ENCODE results near the gene ATAT1. TPM values are rescaled to one million over a fixed set of nuclear protein-coding genes. Genes with fewer than 3 reads are reported as not detected.
A peak's percentile ranks its signal among the peaks of the same experiment; 100 is the strongest.

ATAT1 gene
- total and polyA plus RNA-seq, 9 of the 15 experiments (the other 6 are each of a cell fraction or from before 2014, with no cell fraction given) = 0.65 to 5.8 (median 1.6) TPM

DNA sequence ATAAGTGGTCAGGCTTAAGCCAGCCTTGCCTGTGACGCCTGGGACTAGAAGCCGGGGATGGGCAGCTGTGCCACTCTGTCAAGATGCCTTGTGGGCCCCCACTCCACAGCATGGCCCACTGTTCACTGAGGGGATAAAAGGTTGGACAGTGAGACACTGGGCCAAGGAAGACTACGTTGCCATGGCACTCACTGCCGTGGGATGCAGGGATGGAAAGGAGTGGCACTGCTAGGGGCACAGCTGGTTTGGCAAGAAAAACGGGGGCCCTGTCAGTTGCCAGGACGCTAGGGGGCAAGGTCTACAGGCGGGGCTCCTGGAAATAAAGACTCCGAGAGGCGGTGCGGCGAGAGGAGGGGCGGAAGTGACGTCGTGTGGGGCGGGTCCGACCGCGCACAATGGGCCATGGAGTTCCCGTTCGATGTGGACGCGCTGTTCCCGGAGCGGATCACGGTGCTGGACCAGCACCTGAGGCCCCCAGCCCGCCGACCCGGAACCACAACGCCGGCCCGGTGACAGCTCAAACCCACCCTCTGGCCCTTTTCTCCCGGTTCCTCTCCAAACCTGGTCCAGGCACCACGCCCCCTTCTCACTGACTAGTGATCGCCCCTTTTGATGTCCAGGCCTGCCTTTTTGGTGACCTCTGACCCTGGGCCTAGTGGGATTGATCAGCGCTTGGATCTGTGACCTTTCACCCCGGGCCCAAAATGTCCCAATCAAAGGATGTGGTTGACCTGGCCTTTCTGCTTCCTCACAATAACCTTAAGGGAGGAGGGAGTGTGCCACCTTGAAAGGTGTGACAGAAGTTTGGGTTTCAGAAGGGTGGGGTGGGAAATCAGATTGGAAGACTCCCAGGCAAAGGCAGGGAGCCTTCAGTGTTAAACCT, at the start of gene ATAT1 (continued):
- TF ChIP-seq MED1 (CRISPR knock-in tag; IDR thresholded peaks at IDR 0.05; ENCODE audit: borderline replicate concordance) (no peak), NBN (IDR thresholded peaks at IDR 0.05; ENCODE audit: low read depth) (no peak), POLR2A (conservative IDR thresholded peaks at IDR 0.05) (peak; percentile 79), HDAC6 (IDR thresholded peaks at IDR 0.05; ENCODE audit: low read depth, low read length) (no peak), EGR1 (conservative IDR thresholded peaks at IDR 0.05) (no peak), KAT2B (IDR thresholded peaks at IDR 0.05; ENCODE audit: low read depth, low read length) (no peak), NELFE (IDR thresholded peaks at IDR 0.05; ENCODE audit: insufficient read depth, insufficient read length) (no peak), ARHGAP35 (IDR thresholded peaks at IDR 0.05; ENCODE audit: partially characterized antibody) (no peak), CHD1 (IDR thresholded peaks at IDR 0.05; ENCODE audit: low read length) (no peak), KLF6 (CRISPR knock-in tag; IDR thresholded peaks at IDR 0.05; ENCODE audit: borderline replicate concordance) (no peak), ZNF165 (CRISPR knock-in tag; IDR thresholded peaks at IDR 0.05; ENCODE audit: borderline replicate concordance) (no peak), MYC (IDR thresholded peaks at IDR 0.05; ENCODE audit: low read depth, low read length) (peak; percentile 25; the same call in 1 of the 2 replicates), MYC (CRISPR knock-in tag; IDR thresholded peaks at IDR 0.05; ENCODE audit: borderline replicate concordance, low read depth) (no peak), RUNX1 (IDR thresholded peaks at IDR 0.05; ENCODE audit: low read depth) (no peak), GTF2F1 (IDR thresholded peaks at IDR 0.05; ENCODE audit: low read depth, low read length) (no peak), ZKSCAN1 (IDR thresholded peaks at IDR 0.05; ENCODE audit: low read depth, low read length) (no peak), NCOR1 (IDR thresholded peaks at IDR 0.05) (no peak)
- TF ChIP-seq, protein P1, sequence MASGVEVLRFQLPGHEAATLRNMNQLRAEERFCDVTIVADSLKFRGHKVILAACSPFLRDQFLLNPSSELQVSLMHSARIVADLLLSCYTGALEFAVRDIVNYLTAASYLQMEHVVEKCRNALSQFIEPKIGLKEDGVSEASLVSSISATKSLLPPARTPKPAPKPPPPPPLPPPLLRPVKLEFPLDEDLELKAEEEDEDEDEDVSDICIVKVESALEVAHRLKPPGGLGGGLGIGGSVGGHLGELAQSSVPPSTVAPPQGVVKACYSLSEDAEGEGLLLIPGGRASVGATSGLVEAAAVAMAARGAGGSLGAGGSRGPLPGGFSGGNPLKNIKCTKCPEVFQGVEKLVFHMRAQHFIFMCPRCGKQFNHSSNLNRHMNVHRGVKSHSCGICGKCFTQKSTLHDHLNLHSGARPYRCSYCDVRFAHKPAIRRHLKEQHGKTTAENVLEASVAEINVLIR (CRISPR knock-in tag; IDR thresholded peaks at IDR 0.05) = peak; percentile 67
- TF ChIP-seq, protein P2, sequence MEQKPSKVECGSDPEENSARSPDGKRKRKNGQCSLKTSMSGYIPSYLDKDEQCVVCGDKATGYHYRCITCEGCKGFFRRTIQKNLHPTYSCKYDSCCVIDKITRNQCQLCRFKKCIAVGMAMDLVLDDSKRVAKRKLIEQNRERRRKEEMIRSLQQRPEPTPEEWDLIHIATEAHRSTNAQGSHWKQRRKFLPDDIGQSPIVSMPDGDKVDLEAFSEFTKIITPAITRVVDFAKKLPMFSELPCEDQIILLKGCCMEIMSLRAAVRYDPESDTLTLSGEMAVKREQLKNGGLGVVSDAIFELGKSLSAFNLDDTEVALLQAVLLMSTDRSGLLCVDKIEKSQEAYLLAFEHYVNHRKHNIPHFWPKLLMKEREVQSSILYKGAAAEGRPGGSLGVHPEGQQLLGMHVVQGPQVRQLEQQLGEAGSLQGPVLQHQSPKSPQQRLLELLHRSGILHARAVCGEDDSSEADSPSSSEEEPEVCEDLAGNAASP (IDR thresholded peaks at IDR 0.05) = no peak
- TF ChIP-seq, protein P3, sequence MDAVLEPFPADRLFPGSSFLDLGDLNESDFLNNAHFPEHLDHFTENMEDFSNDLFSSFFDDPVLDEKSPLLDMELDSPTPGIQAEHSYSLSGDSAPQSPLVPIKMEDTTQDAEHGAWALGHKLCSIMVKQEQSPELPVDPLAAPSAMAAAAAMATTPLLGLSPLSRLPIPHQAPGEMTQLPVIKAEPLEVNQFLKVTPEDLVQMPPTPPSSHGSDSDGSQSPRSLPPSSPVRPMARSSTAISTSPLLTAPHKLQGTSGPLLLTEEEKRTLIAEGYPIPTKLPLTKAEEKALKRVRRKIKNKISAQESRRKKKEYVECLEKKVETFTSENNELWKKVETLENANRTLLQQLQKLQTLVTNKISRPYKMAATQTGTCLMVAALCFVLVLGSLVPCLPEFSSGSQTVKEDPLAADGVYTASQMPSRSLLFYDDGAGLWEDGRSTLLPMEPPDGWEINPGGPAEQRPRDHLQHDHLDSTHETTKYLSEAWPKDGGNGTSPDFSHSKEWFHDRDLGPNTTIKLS (IDR thresholded peaks at IDR 0.05; ENCODE audit: borderline replicate concordance, low read depth) = no peak
- TF ChIP-seq, protein P4, sequence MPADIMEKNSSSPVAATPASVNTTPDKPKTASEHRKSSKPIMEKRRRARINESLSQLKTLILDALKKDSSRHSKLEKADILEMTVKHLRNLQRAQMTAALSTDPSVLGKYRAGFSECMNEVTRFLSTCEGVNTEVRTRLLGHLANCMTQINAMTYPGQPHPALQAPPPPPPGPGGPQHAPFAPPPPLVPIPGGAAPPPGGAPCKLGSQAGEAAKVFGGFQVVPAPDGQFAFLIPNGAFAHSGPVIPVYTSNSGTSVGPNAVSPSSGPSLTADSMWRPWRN (IDR thresholded peaks at IDR 0.05; ENCODE audit: low read depth) = no peak
- TF ChIP-seq, protein P5, sequence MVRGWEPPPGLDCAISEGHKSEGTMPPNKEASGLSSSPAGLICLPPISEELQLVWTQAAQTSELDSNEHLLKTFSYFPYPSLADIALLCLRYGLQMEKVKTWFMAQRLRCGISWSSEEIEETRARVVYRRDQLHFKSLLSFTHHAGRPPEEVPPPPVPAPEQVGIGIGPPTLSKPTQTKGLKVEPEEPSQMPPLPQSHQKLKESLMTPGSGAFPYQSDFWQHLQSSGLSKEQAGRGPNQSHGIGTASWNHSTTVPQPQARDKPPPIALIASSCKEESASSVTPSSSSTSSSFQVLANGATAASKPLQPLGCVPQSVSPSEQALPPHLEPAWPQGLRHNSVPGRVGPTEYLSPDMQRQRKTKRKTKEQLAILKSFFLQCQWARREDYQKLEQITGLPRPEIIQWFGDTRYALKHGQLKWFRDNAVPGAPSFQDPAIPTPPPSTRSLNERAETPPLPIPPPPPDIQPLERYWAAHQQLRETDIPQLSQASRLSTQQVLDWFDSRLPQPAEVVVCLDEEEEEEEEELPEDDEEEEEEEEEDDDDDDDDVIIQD (CRISPR knock-in tag; IDR thresholded peaks at IDR 0.05) = no peak

Data from K562 (cell line).